SK-N-SH (cell line): ENCODE measurements around the gene C11orf71. TPM values are rescaled to one million over a fixed set of nuclear protein-coding genes. Genes with fewer than 3 reads are reported as not detected.

Source experiments
- CTCF ChIA-PET: fragments of 300-600, 350-600 bp; formaldehyde crosslinking; extraction: SDS; loops from one replicate; lab custom pipeline; 2021; lab: Yijun Ruan, JAX
- POLR2A ChIA-PET: fragments of 350-600 bp; sonication (Branson Sonifier 250); formaldehyde crosslinking; extraction: SDS; loops from one replicate; lab custom pipeline; 2020; ENCODE audit warnings: antibody characterized with exemption, inconsistent platforms; lab: Yijun Ruan, JAX
- DNase-seq: peaks from one replicate; pipeline ENCODE4 v3.0.0; 2012
- H2AFZ ChIP-seq: fragments of 200-600 bp; sonication (generic); 2 replicates; pipeline ENCODE4 v1.8.1; 2016; ENCODE audit warnings: antibody characterized with exemption, mild to moderate bottlenecking, low read depth
- H3F3A ChIP-seq: fragments of 200-600 bp; sonication (generic); replicated peaks from 2 replicates; pipeline ENCODE3; 2016; ENCODE audit warnings: antibody characterized with exemption, mild to moderate bottlenecking; ENCODE audit not compliant: insufficient read depth
- H3K27ac ChIP-seq, 2 experiments: fragments of 200-500 bp in 1 of 2; fragments of 200-600 bp in 1 of 2; sonication (Bioruptor generic) in 1 of 2; sonication (generic), shearing (Covaris generic) in 1 of 2; 2 replicates each; pipeline versions ENCODE4 v1.5.1 to v1.6.1; 2014 to 2016; ENCODE audit warnings: low read depth in 2 of 2, inconsistent platforms in 1 of 2, low read length in 1 of 2, mild to moderate bottlenecking in 1 of 2, mixed read lengths in 1 of 2
- H3K27me3 ChIP-seq: fragments of 200-600 bp; sonication (generic), shearing (Covaris generic); 2 replicates; pipeline ENCODE4 v1.6.1; 2016; ENCODE audit warnings: mixed run types; ENCODE audit not compliant: insufficient read depth
- H3K36me3 ChIP-seq, 2 experiments: fragments of 200-500 bp in 1 of 2; fragments of 200-600 bp in 1 of 2; sonication (Bioruptor generic) in 1 of 2; sonication (generic) in 1 of 2; replicated peaks in 1 of 2; 2 replicates each; pipeline versions ENCODE3 to v1.5.1; 2014 to 2016; ENCODE audit warnings: low read length in 1 of 2, mild to moderate bottlenecking in 1 of 2; ENCODE audit not compliant: insufficient read depth in 2 of 2, control insufficient read depth in 1 of 2
- H3K4me1 ChIP-seq, 2 experiments: fragments of 200-500 bp in 1 of 2; fragments of 200-600 bp in 1 of 2; sonication (Bioruptor generic) in 1 of 2; sonication (generic), shearing (Covaris generic) in 1 of 2; 2 replicates each; pipeline versions ENCODE4 v1.5.1 to v1.6.1; 2014 to 2016; ENCODE audit warnings: low read depth in 1 of 2, low read length in 1 of 2, mixed run types in 1 of 2; ENCODE audit not compliant: insufficient read depth in 2 of 2, control insufficient read depth in 1 of 2
- H3K4me2 ChIP-seq: fragments of 200-600 bp; sonication (generic), shearing (Covaris generic); 2 replicates; pipeline ENCODE4 v1.6.1; 2017; ENCODE audit warnings: mixed run types
- H3K4me3 ChIP-seq, 2 experiments: fragments of 200-500 bp in 1 of 2; fragments of 200-600 bp in 1 of 2; sonication (Bioruptor generic) in 1 of 2; sonication (generic), shearing (Covaris generic) in 1 of 2; 2 replicates each; pipeline versions ENCODE4 v1.5.1 to v1.8.1; 2014 to 2016; ENCODE audit warnings: low read depth in 2 of 2, inconsistent platforms in 1 of 2, low read length in 1 of 2, mild to moderate bottlenecking in 1 of 2, mixed read lengths in 1 of 2, moderate library complexity in 1 of 2
- H3K79me2 ChIP-seq: fragments of 200-600 bp; sonication (generic); 2 replicates; pipeline ENCODE4 v1.8.1; 2017; ENCODE audit warnings: mild to moderate bottlenecking; ENCODE audit not compliant: insufficient read depth
- H3K9ac ChIP-seq: fragments of 200-600 bp; sonication (generic); 2 replicates; pipeline ENCODE4 v1.6.1; 2017; ENCODE audit warnings: mixed run types
- H3K9me2 ChIP-seq: fragments of 200-600 bp; sonication (generic); 2 replicates; pipeline ENCODE4 v1.6.1; 2017; ENCODE audit warnings: mixed run types
- H3K9me3 ChIP-seq: fragments of 200-600 bp; sonication (generic); 2 replicates; pipeline ENCODE4 v1.6.1; 2017; ENCODE audit warnings: mixed run types, mild to moderate bottlenecking, moderate library complexity
- H4K20me1 ChIP-seq: fragments of 200-600 bp; sonication (generic); 2 replicates; pipeline ENCODE4 v1.6.1; 2017; ENCODE audit warnings: mild to moderate bottlenecking, mixed run types; ENCODE audit not compliant: insufficient read depth
- ELF1 ChIP-seq: IDR thresholded peaks from 2 replicates; pipeline ENCODE4 v1.4.0; 2012
- EP300 ChIP-seq, 2 experiments: IDR thresholded peaks; 2 replicates each; pipeline versions ENCODE4 v1.4.0 to v1.6.1; 2012; ENCODE audit warnings: borderline replicate concordance in 1 of 2, low read depth in 1 of 2, low read length in 1 of 2
- EZH2phosphoT487 ChIP-seq: fragments of 200-600 bp; sonication (generic); IDR thresholded peaks from 2 replicates; pipeline ENCODE4 v1.6.1; 2017; ENCODE audit warnings: low read depth, mixed run types, mild to moderate bottlenecking, antibody characterized with exemption, moderate library complexity, borderline replicate concordance
- FOSL2 ChIP-seq: IDR thresholded peaks from 2 replicates; pipeline ENCODE4 v1.4.0; 2012; ENCODE audit warnings: low read depth, mild to moderate bottlenecking, moderate library complexity, borderline replicate concordance
- FOXJ3 ChIP-seq: sonication (generic); formaldehyde crosslinking; IDR thresholded peaks from 2 replicates; pipeline ENCODE4 v1.5.1; 2020; ENCODE audit warnings: mild to moderate bottlenecking, missing genetic modification reagents
- GABPA ChIP-seq: IDR thresholded peaks from 2 replicates; pipeline ENCODE4 v1.4.0; 2012; ENCODE audit warnings: low read depth, mild to moderate bottlenecking
- GATA2 ChIP-seq: sonication (generic); formaldehyde crosslinking; IDR thresholded peaks from 2 replicates; pipeline ENCODE4 v1.5.0; 2020; ENCODE audit warnings: mild to moderate bottlenecking, missing genetic modification reagents
- JUND ChIP-seq: IDR thresholded peaks from 2 replicates; pipeline ENCODE4 v1.4.0; 2012
- MEF2A ChIP-seq: IDR thresholded peaks from 2 replicates; pipeline ENCODE4 v1.4.0; 2012; ENCODE audit warnings: low read depth, borderline replicate concordance
- NFIC ChIP-seq: IDR thresholded peaks from 2 replicates; pipeline ENCODE4 v1.4.0; 2012; ENCODE audit warnings: borderline replicate concordance
- PBX3 ChIP-seq: IDR thresholded peaks from 2 replicates; pipeline ENCODE4; 2012
- POLR2AphosphoS5 ChIP-seq: IDR thresholded peaks from 2 replicates; pipeline ENCODE4 v1.6.1; 2012; ENCODE audit warnings: low read depth, low read length
- RCOR1 ChIP-seq: fragments of 150-350 bp; IDR thresholded peaks from 2 replicates; pipeline ENCODE4 v1.6.1; 2017; ENCODE audit warnings: antibody characterized with exemption, low read length
- RFX5 ChIP-seq: IDR thresholded peaks from 2 replicates; pipeline ENCODE4 v1.6.1; 2012; ENCODE audit warnings: mild to moderate bottlenecking, improper control_type of control experiment, low read length
- RXRA ChIP-seq: IDR thresholded peaks from 2 replicates; pipeline ENCODE4 v1.4.0; 2012; ENCODE audit warnings: low read depth, mild to moderate bottlenecking, borderline replicate concordance
- SIN3A ChIP-seq: IDR thresholded peaks from 2 replicates; pipeline ENCODE4 v1.6.1; 2012; ENCODE audit warnings: low read depth, mild to moderate bottlenecking, low read length, moderate library complexity, borderline replicate concordance
- TAF1 ChIP-seq: IDR thresholded peaks from 2 replicates; pipeline ENCODE4 v1.6.1; 2012; ENCODE audit warnings: low read depth, mild to moderate bottlenecking, low read length, moderate library complexity, borderline replicate concordance
- TCF12 ChIP-seq: IDR thresholded peaks from 2 replicates; pipeline ENCODE4 v1.4.0; 2012
- TEAD4 ChIP-seq: IDR thresholded peaks from 2 replicates; pipeline ENCODE4 v1.4.0; 2012; ENCODE audit warnings: mild to moderate bottlenecking, borderline replicate concordance; ENCODE audit not compliant: insufficient read depth
- YY1 ChIP-seq: IDR thresholded peaks from 2 replicates; pipeline ENCODE4 v1.4.0; 2012; ENCODE audit warnings: low read depth, mild to moderate bottlenecking
- ZBTB33 ChIP-seq: IDR thresholded peaks from 2 replicates; pipeline ENCODE4 v1.4.0; 2012; ENCODE audit warnings: low read depth, borderline replicate concordance
- WGBS: methylation state at CpG from one replicate; pipeline ENCODE4 v1.1.6; 2017; ENCODE audit warnings: low lambda C conversion rate; 5-methylcytosine and 5-hydroxymethylcytosine counted together
- polyA plus RNA-seq, 3 experiments: library from polyadenylated mRNA; depleted of rRNA; stranded (reverse); fragments of >200 nt; gene quantifications; 2 replicates each; pipeline ENCODE4 v1.2.3, GENCODE V29; 2012
- TF ChIP-seq, protein P1 (sequence below): IDR thresholded peaks from 2 replicates; pipeline ENCODE4 v1.6.1; 2012; ENCODE audit warnings: mild to moderate bottlenecking, low read depth, low read length, moderate library complexity
- TF ChIP-seq, protein P2 (sequence below): IDR thresholded peaks from 2 replicates; pipeline ENCODE4 v1.4.0; 2012; ENCODE audit warnings: low read depth

C11orf71 gene
- polyA plus RNA-seq, 1 of the 3 experiments (the other 2 are of a cell fraction), result 7.8 TPM

DNA sequence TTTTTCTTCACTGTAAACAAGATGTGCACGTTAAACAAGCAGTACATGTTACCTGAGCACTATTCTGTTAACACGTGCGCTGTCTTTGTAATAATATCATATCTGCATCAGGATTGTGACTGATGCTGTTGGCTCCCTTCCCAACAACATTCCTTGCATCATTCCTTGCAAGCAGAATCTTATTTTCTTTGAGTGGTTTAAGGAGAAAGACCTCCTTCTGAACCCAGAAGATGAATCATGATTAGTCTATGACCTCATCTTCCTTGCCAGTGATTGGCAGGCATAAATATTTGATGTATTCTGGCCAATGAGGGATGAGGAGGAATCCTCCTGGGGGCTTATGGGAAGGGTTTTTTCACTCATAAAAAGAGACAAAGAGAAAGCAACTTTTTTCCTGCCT, 46.2 kb downstream of the C11orf71 start (continued):
- TF ChIP-seq GABPA (no peak), TEAD4 (peak; percentile 75; the same call in 1 of the 2 replicates), POLR2AphosphoS5 (no peak; the same call in 1 of the 2 replicates), GATA2 (CRISPR knock-in tag) (no peak), FOXJ3 (no peak), TAF1 (no peak), ZBTB33 (no peak), SIN3A (no peak), NFIC (peak; percentile 91), RFX5 (no peak), TCF12 (peak; percentile 68), YY1 (no peak), EP300 (IDR thresholded peaks at IDR 0.05; ENCODE audit: borderline replicate concordance in 1 of 2, low read depth in 1 of 2, low read length in 1 of 2) (peak in 1 of 2 experiments; percentile 36; a peak in 1 of 4 replicates), RXRA (peak; percentile 95)
- TF ChIP-seq, protein P1, sequence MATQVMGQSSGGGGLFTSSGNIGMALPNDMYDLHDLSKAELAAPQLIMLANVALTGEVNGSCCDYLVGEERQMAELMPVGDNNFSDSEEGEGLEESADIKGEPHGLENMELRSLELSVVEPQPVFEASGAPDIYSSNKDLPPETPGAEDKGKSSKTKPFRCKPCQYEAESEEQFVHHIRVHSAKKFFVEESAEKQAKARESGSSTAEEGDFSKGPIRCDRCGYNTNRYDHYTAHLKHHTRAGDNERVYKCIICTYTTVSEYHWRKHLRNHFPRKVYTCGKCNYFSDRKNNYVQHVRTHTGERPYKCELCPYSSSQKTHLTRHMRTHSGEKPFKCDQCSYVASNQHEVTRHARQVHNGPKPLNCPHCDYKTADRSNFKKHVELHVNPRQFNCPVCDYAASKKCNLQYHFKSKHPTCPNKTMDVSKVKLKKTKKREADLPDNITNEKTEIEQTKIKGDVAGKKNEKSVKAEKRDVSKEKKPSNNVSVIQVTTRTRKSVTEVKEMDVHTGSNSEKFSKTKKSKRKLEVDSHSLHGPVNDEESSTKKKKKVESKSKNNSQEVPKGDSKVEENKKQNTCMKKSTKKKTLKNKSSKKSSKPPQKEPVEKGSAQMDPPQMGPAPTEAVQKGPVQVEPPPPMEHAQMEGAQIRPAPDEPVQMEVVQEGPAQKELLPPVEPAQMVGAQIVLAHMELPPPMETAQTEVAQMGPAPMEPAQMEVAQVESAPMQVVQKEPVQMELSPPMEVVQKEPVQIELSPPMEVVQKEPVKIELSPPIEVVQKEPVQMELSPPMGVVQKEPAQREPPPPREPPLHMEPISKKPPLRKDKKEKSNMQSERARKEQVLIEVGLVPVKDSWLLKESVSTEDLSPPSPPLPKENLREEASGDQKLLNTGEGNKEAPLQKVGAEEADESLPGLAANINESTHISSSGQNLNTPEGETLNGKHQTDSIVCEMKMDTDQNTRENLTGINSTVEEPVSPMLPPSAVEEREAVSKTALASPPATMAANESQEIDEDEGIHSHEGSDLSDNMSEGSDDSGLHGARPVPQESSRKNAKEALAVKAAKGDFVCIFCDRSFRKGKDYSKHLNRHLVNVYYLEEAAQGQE, result no peak
- TF ChIP-seq, protein P2, sequence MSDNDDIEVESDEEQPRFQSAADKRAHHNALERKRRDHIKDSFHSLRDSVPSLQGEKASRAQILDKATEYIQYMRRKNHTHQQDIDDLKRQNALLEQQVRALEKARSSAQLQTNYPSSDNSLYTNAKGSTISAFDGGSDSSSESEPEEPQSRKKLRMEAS, result no peak; the same call in 1 of the 2 replicates

DNA sequence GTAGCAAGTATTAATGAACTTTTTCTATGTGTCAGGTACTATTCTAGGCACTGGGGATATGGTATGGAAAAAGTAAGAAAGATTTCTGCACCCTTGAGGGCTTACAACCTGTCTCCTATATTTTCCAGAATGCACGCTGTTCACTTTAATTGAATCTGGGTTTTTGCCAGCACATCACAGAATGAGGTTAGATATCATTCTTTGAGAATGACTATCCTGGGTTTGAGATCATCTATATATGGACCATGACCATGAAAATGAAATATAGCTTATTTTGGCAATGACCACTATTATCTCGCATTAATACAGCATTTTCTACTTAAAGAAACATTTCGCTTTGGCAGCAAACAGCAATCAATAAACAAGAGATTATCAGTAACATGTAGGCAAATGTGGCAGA, 46.9 kb downstream of the C11orf71 start:
- Histone ChIP-seq H2AFZ (no peak overlapping the region), H3K9me2 (no peaks in the 10 kb centered on the region), H3K79me2 (no peaks in the 10 kb centered on the region), H3K4me1 (no peaks in the 10 kb centered on the region), H4K20me1 (no peaks in the 10 kb centered on the region), H3K9me3 (no peaks in the 10 kb centered on the region), H3K36me3 (no peaks in the 10 kb centered on the region), H3K4me3 (no peak overlapping the region), H3F3A (peaks cover 24% of the 10 kb centered on the region), H3K9ac (0 out of 2 replicates have a peak overlapping the region, but pooled peaks have one; percentile 7), H3K4me2 (no peak overlapping the region), H3K27ac (peak overlapping the region in 1 of 2 experiments; percentile 55; a peak in 2 of 4 replicates), H3K27me3 (no peaks in the 10 kb centered on the region)
- CTCF ChIA-PET, result no interaction called here
- TF ChIP-seq GABPA, result no peak
- TF ChIP-seq ZBTB33, result no peak
- TF ChIP-seq YY1, result no peak
- peak; percentile 55 for TF ChIP-seq NFIC
- 0 out of 2 replicates have a peak, but pooled peaks have one; percentile 26 for TF ChIP-seq MEF2A
- peak; percentile 50 for TF ChIP-seq JUND
- TF ChIP-seq RCOR1, result no peak
- TF ChIP-seq ELF1, result no peak
- 0 out of 2 replicates have a peak, but pooled peaks have one; percentile 8 for TF ChIP-seq PBX3
- TF ChIP-seq FOSL2, result 0 out of 2 replicates have a peak, but pooled peaks have one; percentile 24
- 0 out of 4 replicates have a peak, but pooled peaks of 1 of the 2 experiments have one; percentile 13 for TF ChIP-seq EP300 (IDR thresholded peaks at IDR 0.05; ENCODE audit: borderline replicate concordance in 1 of 2, low read depth in 1 of 2, low read length in 1 of 2)
- TF ChIP-seq EZH2phosphoT487, result no peak
- no peak for DNase-seq
- POLR2A ChIA-PET, result no interaction called here
- WGBS, result 68% methylated on average over 3 of the region's 3 CpGs
